Caki2 (cell line): Measurements from ENCODE around the gene EEFSEC. TPM values are rescaled to one million over a fixed set of nuclear protein-coding genes. Genes with fewer than 3 reads are reported as not detected.

Experiments
- DNase-seq: peaks from one replicate; pipeline ENCODE4 v3.0.0-alpha.2; 2015; ENCODE audit warnings: low read depth
- in situ Hi-C: cut with HindIII; loops from 2 replicates; pipeline ENCODE4 v1.10.0; 2016; ENCODE audit warnings: low sequenced_read_pairs, low pct_unique_long_range_greater_than_20kb, mixed read lengths
- total RNA-seq: library from RNA; depleted of rRNA; stranded (reverse); fragments of >200 nt; shearing (Covaris generic); gene quantifications from 2 replicates; pipeline ENCODE4 v1.2.3, GENCODE V29; 2014; ENCODE audit warnings: low replicate concordance

EEFSEC gene
- total RNA-seq, 1 experiment from 2014 or later, result 10.3 TPM

DNA sequence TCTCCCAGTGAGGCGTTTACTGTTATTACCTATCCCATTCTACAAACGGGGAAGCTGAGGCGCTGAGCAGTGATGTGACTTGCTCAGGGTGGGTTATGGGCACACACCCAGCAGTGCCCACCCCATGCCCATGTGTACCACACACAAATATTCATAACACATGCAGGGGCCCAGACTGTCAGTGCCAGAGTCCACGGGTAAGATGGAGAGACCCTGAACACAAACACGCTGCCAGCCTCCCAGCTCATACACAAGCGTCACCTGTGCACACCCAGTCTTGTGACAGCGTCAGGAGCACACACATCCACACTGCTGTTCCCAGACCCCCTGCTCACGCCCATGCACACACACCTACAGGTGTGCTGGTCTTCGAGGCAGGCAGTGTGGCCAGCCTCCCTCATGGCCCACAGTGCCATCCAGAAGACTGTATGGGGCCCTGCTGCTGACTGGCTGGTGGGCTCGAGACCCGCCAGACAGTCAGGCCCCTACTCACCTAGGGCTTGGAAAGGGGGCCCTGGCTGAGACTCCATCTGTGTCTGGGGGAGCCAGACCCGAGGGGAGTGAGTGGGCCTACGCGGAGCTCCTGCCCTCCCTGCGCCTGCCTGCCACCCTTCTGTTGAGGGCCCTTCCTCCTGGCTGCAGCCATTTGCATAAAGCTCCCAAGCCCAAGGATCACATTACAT, 274.0 kb downstream of the EEFSEC start:
- no peak for DNase-seq
- in situ Hi-C loops, result no loop called here

DNA sequence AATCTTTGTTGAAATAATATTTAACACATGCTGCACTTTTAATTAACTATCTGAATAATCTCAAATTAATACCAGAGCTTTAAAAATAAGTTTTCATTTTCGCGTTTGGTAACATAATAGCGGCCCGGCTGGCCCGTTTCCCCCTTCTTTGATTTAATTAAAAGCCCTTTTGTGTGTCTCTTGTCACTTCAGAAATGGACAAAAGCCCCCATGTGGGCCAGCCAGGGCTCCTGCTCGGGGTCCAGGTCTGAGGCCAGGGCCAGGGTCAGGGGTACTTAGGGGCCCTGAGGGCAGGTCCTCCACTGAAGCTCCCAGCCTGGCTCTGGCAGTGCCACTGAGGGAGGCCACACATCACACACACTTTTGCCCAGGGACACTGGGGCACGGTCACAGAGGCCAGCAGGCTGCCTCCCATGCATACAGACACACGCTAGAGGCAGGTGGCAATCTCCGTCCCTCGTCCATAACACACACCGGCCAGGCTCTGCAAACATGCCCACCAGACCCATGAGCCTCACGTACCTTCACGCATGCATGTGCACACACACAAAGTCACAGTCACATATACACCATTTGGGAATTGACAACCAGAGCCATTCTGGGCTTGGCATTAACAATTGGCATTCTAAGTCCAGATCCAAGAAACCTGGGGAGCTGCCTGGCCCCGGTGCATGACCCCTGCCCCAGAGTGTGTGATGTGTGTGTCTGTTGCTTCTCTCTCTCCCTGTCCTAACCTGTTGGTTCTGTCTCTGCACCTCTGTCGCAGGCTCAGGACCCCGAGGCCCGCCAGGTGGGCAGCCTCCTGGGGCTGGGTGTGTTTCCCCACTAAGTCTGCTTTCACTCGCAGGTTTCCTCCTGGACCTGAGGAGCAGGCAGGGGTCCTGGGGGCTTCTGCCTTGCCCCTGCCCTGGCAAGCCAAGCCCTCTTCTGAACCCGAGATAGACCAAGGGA, 274.9 kb downstream of the EEFSEC start:
- no peak for DNase-seq
- in situ Hi-C loops, result no loop called here

GRCh38 chr3:128429275-128429674, 276.0 kb downstream of the EEFSEC start:
- DNase-seq, result no peak
- in situ Hi-C loops, result no loop called here

DNA sequence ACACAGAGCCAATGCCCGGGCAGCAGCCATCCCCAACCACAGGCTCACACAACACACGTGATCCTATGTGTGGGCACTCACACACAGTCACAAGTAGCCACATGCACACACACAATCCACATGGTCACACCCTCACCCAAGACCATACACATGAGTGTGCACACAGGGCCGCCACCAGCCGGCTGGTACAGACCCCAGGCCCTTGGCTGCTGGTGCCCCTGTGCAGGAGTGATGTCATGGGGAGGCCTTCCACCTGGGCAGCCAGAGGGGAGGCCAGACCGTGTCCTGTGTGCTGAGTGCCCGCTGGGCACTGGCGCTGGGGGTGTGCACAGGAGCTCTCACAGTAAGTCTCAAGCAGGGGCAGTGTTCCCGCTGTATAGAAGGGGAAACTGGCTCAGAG, 276.5 kb downstream of the EEFSEC start:
- no peak for DNase-seq
- in situ Hi-C loops, result no loop called here

GRCh38 chr3:128430301-128430700, 277.0 kb downstream of the EEFSEC start:
- in situ Hi-C loops, result no loop called here
- no peak for DNase-seq

GRCh38 chr3:128430731-128431130, 277.4 kb downstream of the EEFSEC start:
- DNase-seq, result no peak
- in situ Hi-C loops, result no loop called here

DNA sequence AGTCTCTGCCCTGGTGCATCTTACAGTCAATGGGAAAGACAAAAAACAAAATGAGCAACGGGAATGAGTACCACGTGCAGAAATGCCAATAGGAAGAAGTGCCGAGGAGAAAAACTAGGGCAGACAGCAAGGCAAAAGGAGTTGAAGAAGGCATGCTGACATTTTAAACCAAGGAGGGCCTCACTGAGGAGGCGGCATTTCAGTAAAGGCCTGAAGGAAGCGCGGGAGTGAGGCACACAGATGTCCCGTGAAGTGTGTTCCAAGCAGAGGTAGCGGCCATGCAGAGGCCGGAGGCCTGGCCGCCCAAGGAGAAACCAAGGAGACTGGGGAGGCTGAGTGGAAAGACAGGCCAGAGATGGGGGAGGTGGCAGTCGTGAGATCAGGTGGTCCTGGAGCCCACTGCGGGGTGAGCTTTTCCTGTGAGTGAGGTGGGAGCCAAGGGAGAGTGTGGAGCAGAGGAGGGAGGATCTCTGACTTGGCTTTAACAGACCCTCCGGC, 278.6 kb downstream of the EEFSEC start:
- in situ Hi-C loops, result no loop called here
- no peak for DNase-seq

- in situ Hi-C loops, result no loop called here
- no peak for DNase-seq
These were observed 279.2 kb downstream of the EEFSEC start for GRCh38 chr3:128432301-128432970.

GRCh38 chr3:128432971-128433836, 279.9 kb downstream of the EEFSEC start:
- in situ Hi-C loops, result no loop called here
- DNase-seq, result no peak

DNA sequence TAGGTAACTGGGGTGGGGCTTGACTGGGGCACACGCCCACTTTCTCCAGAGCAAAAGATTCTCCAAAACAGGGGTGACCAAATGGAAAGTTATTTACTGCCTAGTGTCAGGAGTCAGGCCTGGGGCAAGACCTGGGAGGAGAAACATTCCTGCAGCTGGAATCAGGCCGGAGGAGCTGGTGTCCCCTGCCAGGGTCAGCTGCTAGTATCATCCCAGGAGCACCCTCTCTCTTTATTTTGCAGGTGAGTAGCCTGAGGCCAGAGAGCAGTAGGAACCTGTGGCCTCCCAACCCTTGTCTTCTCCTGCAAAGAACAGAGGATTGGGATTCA, 280.5 kb downstream of the EEFSEC start:
- DNase-seq, result no peak
- in situ Hi-C loops, result no loop called here

DNA sequence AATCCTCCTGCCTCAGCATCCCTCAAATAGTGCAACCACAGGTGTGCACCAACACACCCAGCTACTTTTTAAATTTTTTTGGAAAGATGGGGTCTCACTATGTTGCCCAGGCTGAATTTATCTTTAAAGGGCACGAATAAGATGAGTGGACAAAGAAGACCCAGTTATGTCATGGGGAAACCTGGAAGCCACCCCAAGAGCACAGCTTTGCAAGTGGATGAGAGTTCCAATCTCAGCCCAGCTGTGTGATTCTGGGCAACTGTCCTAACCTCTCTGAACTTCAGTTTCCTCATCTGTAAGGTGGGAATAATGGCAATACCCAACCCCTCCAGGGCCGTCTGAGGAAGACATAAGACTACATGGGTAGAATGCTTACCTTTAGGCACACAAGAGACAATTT, 281.2 kb downstream of the EEFSEC start:
- in situ Hi-C loops, result no loop called here

GRCh38 chr3:128435058-128435457, 281.8 kb downstream of the EEFSEC start:
- DNase-seq, result no peak
- in situ Hi-C loops, result no loop called here

More for the DNA sequence above, 281.2 kb downstream of the EEFSEC start:
- no peak for DNase-seq

- in situ Hi-C loops, result no loop called here
- DNase-seq, result no peak
These were observed 282.3 kb downstream of the EEFSEC start for GRCh38 chr3:128435561-128435960.

DNA sequence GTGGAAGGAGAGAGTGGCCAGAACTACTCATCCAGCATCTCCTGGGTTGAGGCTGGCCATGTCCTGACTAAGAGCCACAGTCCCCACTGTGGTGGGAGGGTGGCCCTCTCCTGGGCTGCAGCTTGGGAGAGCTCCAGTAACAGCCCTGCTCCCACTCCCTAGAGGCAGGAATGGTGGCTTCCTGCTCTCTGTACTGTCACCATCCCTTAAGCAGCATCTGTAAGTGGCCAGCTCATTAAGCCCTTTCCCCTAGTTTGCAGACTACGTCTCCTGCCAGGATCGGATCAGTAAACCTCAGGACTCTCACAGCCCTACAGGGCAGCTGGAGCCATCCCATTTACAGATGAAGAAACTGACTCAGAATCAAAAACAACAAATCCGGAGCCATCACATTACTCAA, 282.9 kb downstream of the EEFSEC start:
- no peak for DNase-seq
- in situ Hi-C loops, result no loop called here

- in situ Hi-C loops, result no loop called here
These were observed 285.3 kb downstream of the EEFSEC start for GRCh38 chr3:128438488-128439072.

DNA sequence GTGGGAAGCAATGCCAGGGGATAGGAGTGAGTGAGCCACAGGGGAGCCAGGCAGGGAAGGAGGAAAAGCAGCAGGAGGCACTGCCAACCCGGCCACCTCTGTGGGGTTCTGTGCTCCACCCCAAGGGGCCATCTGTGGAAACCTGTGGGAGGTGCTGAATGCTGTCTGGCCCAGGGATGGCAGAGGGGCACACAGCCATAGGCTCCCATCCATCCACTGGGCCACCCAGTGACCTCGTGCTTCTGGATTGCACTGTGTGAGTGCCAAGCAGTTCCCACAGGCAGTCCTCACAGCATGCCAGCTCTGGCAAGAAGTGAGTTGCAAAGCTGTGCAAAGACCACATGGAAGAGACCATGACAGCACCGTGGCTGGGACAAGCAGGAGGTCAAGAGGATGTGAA, 285.9 kb downstream of the EEFSEC start:
- no peak for DNase-seq
- in situ Hi-C loops, result no loop called here

More at GRCh38 chr3:128438488-128439072, 285.3 kb downstream of the EEFSEC start:
- DNase-seq, result no peak

GRCh38 chr3:128442070-128442469, 288.8 kb downstream of the EEFSEC start:
- in situ Hi-C loops, result no loop called here
- no peak for DNase-seq

- DNase-seq, result no peak
- in situ Hi-C loops, result no loop called here
These were observed 289.7 kb downstream of the EEFSEC start for GRCh38 chr3:128442949-128443348.
